GM21737 (cell line): Measurements from ENCODE around the gene ABCA4.

Source experiments
- ATAC-seq: cut with Tn5 transposase; IDR thresholded peaks from one replicate; pipeline ENCODE4 v1.9.1; 2021; ENCODE audit warnings: mild to moderate bottlenecking, moderate library complexity; ENCODE audit not compliant: unreplicated experiment

Gene ABCA4

GRCh38 chr1:94056171-94056570 lies 64.8 kb downstream of the ABCA4 start:
- ATAC-seq: no peak

- no peak for ATAC-seq
Observed at GRCh38 chr1:94055459-94056122, 65.4 kb downstream of the ABCA4 start.

- ATAC-seq: no peak
Observed at GRCh38 chr1:94050675-94051074, 70.3 kb downstream of the ABCA4 start.

- no peak for ATAC-seq
Observed at GRCh38 chr1:94050254-94050653, 70.7 kb downstream of the ABCA4 start.

GRCh38 chr1:94049791-94050190 lies 71.2 kb downstream of the ABCA4 start:
- no peak for ATAC-seq

GRCh38 chr1:94048413-94049164 lies 72.4 kb downstream of the ABCA4 start:
- ATAC-seq: no peak

GRCh38 chr1:94047949-94048348 lies 73.0 kb downstream of the ABCA4 start:
- no peak for ATAC-seq

GRCh38 chr1:94045465-94046056 lies 75.4 kb downstream of the ABCA4 start:
- ATAC-seq: no peak

- no peak for ATAC-seq
Observed at GRCh38 chr1:94044891-94045290, 76.1 kb downstream of the ABCA4 start.

GRCh38 chr1:94044290-94044790 lies 76.6 kb downstream of the ABCA4 start:
- no peak for ATAC-seq

- ATAC-seq: no peak
Observed at GRCh38 chr1:94043738-94044289, 77.1 kb downstream of the ABCA4 start.

- ATAC-seq: no peak
Observed at GRCh38 chr1:94042388-94042787, 78.6 kb downstream of the ABCA4 start.

- ATAC-seq: no peak
Observed at GRCh38 chr1:94039871-94040569, 80.9 kb downstream of the ABCA4 start.

- no peak for ATAC-seq
Observed at GRCh38 chr1:94039514-94039870, 81.5 kb downstream of the ABCA4 start.

- no peak for ATAC-seq
Observed at GRCh38 chr1:94038511-94038910, 82.4 kb downstream of the ABCA4 start.

GRCh38 chr1:94037392-94038229 lies 83.3 kb downstream of the ABCA4 start:
- no peak for ATAC-seq

- no peak for ATAC-seq
Observed at GRCh38 chr1:94036730-94037129, 84.2 kb downstream of the ABCA4 start.

GRCh38 chr1:94033849-94034248 lies 87.1 kb downstream of the ABCA4 start:
- no peak for ATAC-seq

GRCh38 chr1:94032637-94033036 lies 88.3 kb downstream of the ABCA4 start:
- ATAC-seq: no peak

GRCh38 chr1:94031591-94031990 lies 89.4 kb downstream of the ABCA4 start:
- ATAC-seq: no peak
